ENCODE measurements around the gene RPGRIP1. TPM values are rescaled to one million over a fixed set of nuclear protein-coding genes. Genes with fewer than 3 reads are reported as not detected.

RPGRIP1 gene
- polyA plus RNA-seq, 3 donors, result 0.07 to 0.45 (median 0.15) TPM

GRCh38 chr14:21326972-21327371 lies 47.1 kb downstream of the RPGRIP1 start:
- WGBS, 3 donors, result 75 to 81% (median 81%) methylated on average over 1 of the region's 1 CpG
- no peak overlapping the region for H3K27ac ChIP-seq (ENCODE audit: low read depth, low read length)

Other genes starting within 250 kb of the RPGRIP1 start
- not detected for gene TPPP2, start 249.9 kb upstream of the RPGRIP1 start, polyA plus RNA-seq
- not detected for gene RNASE13, start 245.3 kb upstream of the RPGRIP1 start, polyA plus RNA-seq
- gene RNASE7, start 237.7 kb upstream of the RPGRIP1 start, polyA plus RNA-seq, result under 1 TPM in 1 of 3 donors, not detected in 2; 0.07 TPM
- gene RNASE8, start 222.3 kb upstream of the RPGRIP1 start, polyA plus RNA-seq, result not detected
- gene ARHGEF40, start 209.8 kb upstream of the RPGRIP1 start, polyA plus RNA-seq, result 10 to 100 TPM; 21.6 to 67.2 (median 44.0) TPM
- gene ZNF219, start 181.4 kb upstream of the RPGRIP1 start, polyA plus RNA-seq, result 10 to 100 TPM; 14.4 to 56.1 (median 18.6) TPM
- under 1 TPM; 0.22 to 0.83 (median 0.25) TPM for gene TMEM253, start 179.0 kb upstream of the RPGRIP1 start, polyA plus RNA-seq
- not detected for gene OR5AU1, start 124.0 kb upstream of the RPGRIP1 start, polyA plus RNA-seq
- 100 to 1,000 TPM; 263 to 524 (median 375) TPM for gene HNRNPC, start 10.6 kb upstream of the RPGRIP1 start, polyA plus RNA-seq
- gene SUPT16H, start 103.9 kb downstream of the RPGRIP1 start, polyA plus RNA-seq, result 10 to 100 TPM; 20.4 to 53.6 (median 43.4) TPM
- 10 to 100 TPM; 11.5 to 21.1 (median 20.7) TPM for gene CHD8, start 176.0 kb downstream of the RPGRIP1 start, polyA plus RNA-seq
- 10 to 100 TPM in 2 of 3 donors, 1 to 10 TPM in 1; 5.5 to 17.5 (median 15.3) TPM for gene RAB2B, start 196.9 kb downstream of the RPGRIP1 start, polyA plus RNA-seq
- 10 to 100 TPM; 19.3 to 44.7 (median 23.2) TPM for gene TOX4, start 197.1 kb downstream of the RPGRIP1 start, polyA plus RNA-seq
- 10 to 100 TPM; 22.7 to 29.5 (median 27.4) TPM for gene METTL3, start 231.3 kb downstream of the RPGRIP1 start, polyA plus RNA-seq
- gene SALL2, start 246.3 kb downstream of the RPGRIP1 start, polyA plus RNA-seq, result 1 to 10 TPM; 1.1 to 6.6 (median 2.0) TPM

Measured in adipose tissue (tissue), 3 donors.